Naive B cell (primary cell): ENCODE measurements around the gene FAF1. TPM values are rescaled to one million over a fixed set of nuclear protein-coding genes. Genes with fewer than 3 reads are reported as not detected.
"Not testable (repeated sequence)": the region's sequence is repeated elsewhere in the genome, so short reads cannot be mapped to it uniquely, and the experiment has no call there.

Experiments
- ATAC-seq, 2 donors: fragments of 150-1000 bp; cut with Tn5 transposase; 2 replicates each; pipeline ENCODE4 v1.10.0; 2021; ENCODE audit warnings: low read depth in 2 of 2, mild to moderate bottlenecking in 2 of 2, moderate library complexity in 2 of 2
- DNase-seq: peaks from one replicate; pipeline ENCODE4 v3.0.0; 2022
- H3K27ac Mint-ChIP-seq, 6 donors: one replicate each; pipeline ENCODE4 v1.8.0; 2020 to 2022; ENCODE audit warnings: mild to moderate bottlenecking in 6 of 6, mixed read lengths in 6 of 6, moderate library complexity in 5 of 6, inconsistent platforms in 2 of 6
- H3K27me3 Mint-ChIP-seq, 3 donors: one replicate each; pipeline ENCODE4 v1.8.0; 2021 to 2022; ENCODE audit warnings: mixed read lengths in 3 of 3, mild to moderate bottlenecking in 1 of 3
- H3K36me3 Mint-ChIP-seq, 2 donors: one replicate each; pipeline ENCODE4 v1.8.0; 2020 to 2022; ENCODE audit warnings: mixed read lengths in 2 of 2, inconsistent platforms in 1 of 2, mild to moderate bottlenecking in 1 of 2
- H3K4me1 Mint-ChIP-seq, 3 donors: one replicate each; pipeline ENCODE4 v1.8.0; 2020 to 2022; ENCODE audit warnings: mixed read lengths in 3 of 3, inconsistent platforms in 1 of 3, mild to moderate bottlenecking in 1 of 3, moderate library complexity in 1 of 3
- H3K4me3 Mint-ChIP-seq, 8 donors: one replicate each; pipeline ENCODE4 v1.8.0; 2020 to 2022; ENCODE audit warnings: mild to moderate bottlenecking in 8 of 8, mixed read lengths in 8 of 8, moderate library complexity in 8 of 8, inconsistent platforms in 2 of 8
- H3K9me3 Mint-ChIP-seq, 7 donors: one replicate each; pipeline ENCODE4 v1.8.0; 2020 to 2022; ENCODE audit warnings: mixed read lengths in 7 of 7, mild to moderate bottlenecking in 5 of 7, inconsistent platforms in 2 of 7, moderate library complexity in 1 of 7
- polyA plus RNA-seq, 6 donors: library from polyadenylated mRNA; unstranded; fragments of 300-500 nt; fragmentation: Illumina TruSeq; gene quantifications; one replicate each; pipeline ENCODE4 v1.2.3, GENCODE V29; 2021; ENCODE audit warnings: low read depth in 6 of 6

Gene FAF1
- polyA plus RNA-seq, 6 donors from 2014 or later = 36.4 to 66.5 (median 43.2) TPM

- ATAC-seq (no peak), DNase-seq (no peak)
- H3K27me3 Mint-ChIP-seq = peaks cover 0 to 15% (median 9%) of the 10 kb centered on the region in 3 donors
- H3K4me1 Mint-ChIP-seq = peaks cover 18 to 25% (median 21%) of the 10 kb centered on the region in 3 donors
- no peaks in the 10 kb centered on the region for H3K9me3 Mint-ChIP-seq
- peak overlapping the region in 2 of 6 donors; percentile 87 to 95 for H3K27ac Mint-ChIP-seq
- peak overlapping the region; percentile 86 to 99 (median 96) for H3K4me3 Mint-ChIP-seq
- no peaks in the 10 kb centered on the region for H3K36me3 Mint-ChIP-seq
Measured at GRCh38 chr1:50967416-50968157, 7.5 kb upstream of the FAF1 start.

DNA sequence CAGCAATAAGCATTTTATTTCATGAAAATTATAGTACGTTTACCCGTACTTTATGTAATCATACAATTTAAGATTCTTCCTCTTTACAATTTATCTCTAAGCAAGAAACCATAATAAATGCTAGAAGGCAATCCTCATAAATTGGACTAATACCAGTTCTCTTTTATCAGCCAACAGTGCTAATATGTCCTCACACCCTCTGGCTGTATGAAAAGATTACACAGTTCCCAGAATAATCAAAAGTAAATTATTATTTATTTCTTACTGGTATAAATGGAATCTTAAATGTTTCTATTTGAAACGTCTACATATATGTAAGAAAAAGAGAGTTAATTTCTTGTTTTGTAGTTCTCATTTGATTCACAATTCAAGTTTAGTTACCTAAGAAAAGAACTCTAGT lies 6.9 kb upstream of the FAF1 start:
- no peak for ATAC-seq
- no peaks in the 10 kb centered on the region for H3K36me3 Mint-ChIP-seq
- peaks cover 18 to 25% (median 21%) of the 10 kb centered on the region in 3 donors for H3K4me1 Mint-ChIP-seq
- peak overlapping the region in 2 of 8 donors; percentile 92 to 96 for H3K4me3 Mint-ChIP-seq
- no peaks in the 10 kb centered on the region for H3K9me3 Mint-ChIP-seq
- no peak overlapping the region for H3K27ac Mint-ChIP-seq
- no peak for DNase-seq
- H3K27me3 Mint-ChIP-seq = peaks cover 0 to 15% (median 9%) of the 10 kb centered on the region in 3 donors

- no peak for DNase-seq
- H3K9me3 Mint-ChIP-seq = no peaks in the 10 kb centered on the region
- ATAC-seq = no peak
Measured at GRCh38 chr1:50964863-50965262, 4.8 kb upstream of the FAF1 start.

GRCh38 chr1:50959303-50959912 lies 659 bp downstream of the FAF1 start:
- Mint-ChIP-seq H3K4me3 (peak overlapping the region; percentile 63 to 97 (median 88)), H3K9me3 (no peaks in the 10 kb centered on the region), H3K27me3 (no peaks in the 10 kb centered on the region), H3K27ac (peak overlapping the region; percentile 1 to 93 (median 62)), H3K36me3 (no peaks in the 10 kb centered on the region), H3K4me1 (peaks cover 15 to 27% (median 22%) of the 10 kb centered on the region in 3 donors)
- ATAC-seq (peak; percentile 10 to 20), DNase-seq (no peak)

More at GRCh38 chr1:50964863-50965262, 4.8 kb upstream of the FAF1 start:
- Mint-ChIP-seq H3K27ac (no peak overlapping the region), H3K36me3 (no peaks in the 10 kb centered on the region), H3K27me3 (peaks cover 0 to 2% (median 1%) of the 10 kb centered on the region in 3 donors), H3K4me1 (peaks cover 15 to 25% (median 18%) of the 10 kb centered on the region in 3 donors), H3K4me3 (peak overlapping the region in 1 of 8 donors; percentile 45)

DNA sequence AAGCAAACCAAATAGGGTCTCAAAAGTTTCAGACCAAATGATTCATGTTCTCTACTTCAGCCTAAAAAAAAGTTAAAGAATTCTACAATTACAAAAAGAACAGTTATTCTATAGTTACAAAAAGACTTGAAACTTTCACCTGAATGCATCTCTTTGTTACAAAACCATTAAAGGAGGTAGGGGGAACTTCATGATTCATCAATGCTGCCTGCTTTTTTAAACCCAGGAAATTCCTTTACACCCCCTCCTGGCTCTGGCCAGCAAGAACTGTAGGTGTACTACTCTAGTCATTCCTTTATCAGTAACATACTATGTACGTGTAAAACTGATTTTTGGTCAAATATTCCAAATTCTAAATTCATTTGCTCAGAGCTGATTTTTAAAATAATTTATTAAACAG lies 5.0 kb downstream of the FAF1 start:
- Mint-ChIP-seq H3K27me3 (no peaks in the 10 kb centered on the region), H3K27ac (no peak overlapping the region), H3K4me1 (peaks cover 17 to 28% (median 21%) of the 10 kb centered on the region in 3 donors), H3K36me3 (no peaks in the 10 kb centered on the region), H3K4me3 (peak overlapping the region in 1 of 8 donors; percentile 48), H3K9me3 (no peaks in the 10 kb centered on the region)
- no peak for ATAC-seq
- DNase-seq = no peak

GRCh38 chr1:50952566-50952965 lies 7.5 kb downstream of the FAF1 start:
- not testable (repeated sequence) for H3K36me3 Mint-ChIP-seq, ATAC-seq, H3K9me3 Mint-ChIP-seq, DNase-seq, H3K27ac Mint-ChIP-seq, H3K27me3 Mint-ChIP-seq, H3K4me3 Mint-ChIP-seq
- H3K4me1 Mint-ChIP-seq = peaks cover 24 to 40% (median 28%) of the 10 kb centered on the region in 3 donors

DNA sequence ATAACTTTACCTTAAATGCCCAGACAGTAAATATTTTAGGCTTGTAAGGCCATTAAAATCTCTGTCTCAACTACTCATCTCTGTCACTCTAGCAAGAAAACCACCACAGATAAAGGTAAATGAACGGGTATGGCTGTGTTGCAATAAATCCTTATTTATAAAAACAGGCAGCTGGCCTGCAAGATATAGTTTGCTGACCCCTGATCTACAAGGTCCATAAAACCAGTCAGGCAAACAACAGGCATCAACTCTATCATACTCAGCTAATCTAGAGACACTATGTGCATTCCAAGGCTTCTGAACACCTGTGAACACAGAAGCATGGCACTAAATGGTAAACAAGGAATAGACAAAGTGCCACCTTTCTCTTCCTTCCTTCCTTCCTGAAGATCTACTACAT lies 9.7 kb downstream of the FAF1 start:
- no peak overlapping the region for H3K4me3 Mint-ChIP-seq
- no peaks in the 10 kb centered on the region for H3K36me3 Mint-ChIP-seq
- H3K27ac Mint-ChIP-seq = no peak overlapping the region
- peaks cover 25 to 46% (median 30%) of the 10 kb centered on the region in 3 donors for H3K4me1 Mint-ChIP-seq
- H3K9me3 Mint-ChIP-seq = peaks cover 0 to 2% (median 0%) of the 10 kb centered on the region in 7 donors
- no peaks in the 10 kb centered on the region for H3K27me3 Mint-ChIP-seq
- DNase-seq = no peak
- no peak for ATAC-seq

- Mint-ChIP-seq H3K4me3 (no peak overlapping the region), H3K9me3 (peaks cover 0 to 2% (median 0%) of the 10 kb centered on the region in 7 donors)
Measured at GRCh38 chr1:50949286-50949982, 10.6 kb downstream of the FAF1 start.

GRCh38 chr1:50942334-50942733 lies 17.7 kb downstream of the FAF1 start:
- peaks cover 0 to 7% of the 10 kb centered on the region in 2 donors for H3K36me3 Mint-ChIP-seq
- no peak overlapping the region for H3K27ac Mint-ChIP-seq
- H3K4me1 Mint-ChIP-seq = peaks cover 15 to 16% (median 16%) of the 10 kb centered on the region in 3 donors
- H3K27me3 Mint-ChIP-seq = no peaks in the 10 kb centered on the region
- no peak for ATAC-seq
- H3K4me3 Mint-ChIP-seq = no peak overlapping the region
- DNase-seq = no peak
- H3K9me3 Mint-ChIP-seq = no peaks in the 10 kb centered on the region

More at GRCh38 chr1:50949286-50949982, 10.6 kb downstream of the FAF1 start:
- peaks cover 20 to 46% (median 30%) of the 10 kb centered on the region in 3 donors for H3K4me1 Mint-ChIP-seq
- ATAC-seq (no peak), DNase-seq (no peak)
- no peaks in the 10 kb centered on the region for H3K36me3 Mint-ChIP-seq
- H3K27me3 Mint-ChIP-seq = no peaks in the 10 kb centered on the region
- H3K27ac Mint-ChIP-seq = no peak overlapping the region

DNA sequence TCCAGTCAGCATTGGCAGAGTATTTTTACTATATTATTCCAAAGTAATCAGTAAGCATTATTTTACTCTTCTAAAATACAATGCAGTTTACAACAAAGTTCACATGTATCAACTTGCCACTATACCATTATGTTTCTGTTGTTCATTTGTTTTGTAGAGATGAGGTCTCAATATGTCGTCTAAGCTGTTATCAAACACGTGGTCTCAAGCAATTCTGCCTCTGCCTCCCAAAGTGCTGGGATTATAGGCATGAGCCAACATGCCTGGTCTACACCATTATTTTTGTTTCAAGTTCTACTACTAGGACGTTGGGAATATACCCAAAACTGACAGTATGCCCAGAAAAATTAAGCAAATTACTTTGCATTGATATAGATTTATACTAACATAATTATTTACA lies 19.8 kb downstream of the FAF1 start:
- no peaks in the 10 kb centered on the region for H3K9me3 Mint-ChIP-seq
- no peak for ATAC-seq
- no peak overlapping the region for H3K4me3 Mint-ChIP-seq
- peaks cover 20 to 27% (median 20%) of the 10 kb centered on the region in 3 donors for H3K4me1 Mint-ChIP-seq
- no peaks in the 10 kb centered on the region for H3K27me3 Mint-ChIP-seq
- no peak for DNase-seq
- no peak overlapping the region for H3K27ac Mint-ChIP-seq
- H3K36me3 Mint-ChIP-seq = peaks cover 0 to 7% of the 10 kb centered on the region in 2 donors

- no peak overlapping the region for H3K4me3 Mint-ChIP-seq
- no peak for DNase-seq
- no peaks in the 10 kb centered on the region for H3K27me3 Mint-ChIP-seq
- H3K36me3 Mint-ChIP-seq = peaks cover 0 to under 1% of the 10 kb centered on the region in 2 donors
- peak overlapping the region in 2 of 6 donors; percentile 1 to 46 for H3K27ac Mint-ChIP-seq
- no peak for ATAC-seq
- peaks cover 0 to 5% (median 1%) of the 10 kb centered on the region in 7 donors for H3K9me3 Mint-ChIP-seq
- peaks cover 23 to 36% (median 33%) of the 10 kb centered on the region in 3 donors for H3K4me1 Mint-ChIP-seq
Measured at GRCh38 chr1:50936321-50936720, 23.7 kb downstream of the FAF1 start.

GRCh38 chr1:50935276-50935675 lies 24.8 kb downstream of the FAF1 start:
- not testable (repeated sequence) for H3K36me3 Mint-ChIP-seq, H3K4me3 Mint-ChIP-seq, ATAC-seq, H3K27ac Mint-ChIP-seq, DNase-seq, H3K27me3 Mint-ChIP-seq, H3K9me3 Mint-ChIP-seq
- peaks cover 24 to 34% (median 33%) of the 10 kb centered on the region in 3 donors for H3K4me1 Mint-ChIP-seq

- no peak for DNase-seq
- no peaks in the 10 kb centered on the region for H3K27me3 Mint-ChIP-seq
- H3K36me3 Mint-ChIP-seq = peaks cover 0 to 4% of the 10 kb centered on the region in 2 donors
- H3K9me3 Mint-ChIP-seq = peaks cover 0 to 7% (median 3%) of the 10 kb centered on the region in 7 donors
- peaks cover 24 to 37% (median 34%) of the 10 kb centered on the region in 3 donors for H3K4me1 Mint-ChIP-seq
- no peak overlapping the region for H3K4me3 Mint-ChIP-seq
- no peak for ATAC-seq
- H3K27ac Mint-ChIP-seq = no peak overlapping the region
Measured at GRCh38 chr1:50934838-50935237, 25.2 kb downstream of the FAF1 start.
